Myocyte (in vitro differentiated cells): Measurements from ENCODE around the gene KIAA1614. TPM values are rescaled to one million over a fixed set of nuclear protein-coding genes. Genes with fewer than 3 reads are reported as not detected.
A peak's percentile ranks its signal among the peaks of the same experiment; 100 is the strongest.

Experiments used
- DNase-seq: peaks from one replicate; pipeline ENCODE4 v3.0.0-alpha.2; 2012; ENCODE audit warnings: low read depth
- total RNA-seq: library from RNA; depleted of rRNA; stranded (reverse); fragments of >200 nt; gene quantifications from 2 replicates; pipeline ENCODE4 v1.2.3, GENCODE V29; 2014

KIAA1614 gene
- total RNA-seq, 1 donor from 2014 or later = 6.5 TPM

GRCh38 chr1:180925471-180926051 is 12.9 kb downstream of the KIAA1614 start:
- DNase-seq = peak; percentile 55

GRCh38 chr1:180926164-180926981 is 13.7 kb downstream of the KIAA1614 start:
- DNase-seq = peak; percentile 93

GRCh38 chr1:180927348-180927747 is 14.7 kb downstream of the KIAA1614 start:
- no peak for DNase-seq

DNA sequence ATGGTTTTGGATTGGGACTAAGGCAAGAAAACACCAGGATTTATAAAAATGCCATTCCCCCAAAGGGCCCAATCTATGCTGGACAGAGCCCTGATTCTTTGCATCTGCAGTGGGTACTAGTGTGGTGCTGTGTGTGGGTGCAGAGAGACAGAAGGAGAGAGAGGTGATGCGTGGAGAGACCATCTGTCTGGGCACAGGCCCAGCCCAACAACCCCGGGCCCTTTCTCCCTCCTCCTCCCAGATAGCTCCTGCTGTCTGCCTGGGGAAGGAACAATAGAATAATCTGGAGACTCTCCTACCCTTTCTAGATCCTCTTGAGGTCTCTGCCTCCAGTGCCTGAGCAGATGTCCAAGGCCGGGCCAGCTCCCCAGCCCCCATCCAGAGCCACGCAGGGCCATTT is 15.1 kb downstream of the KIAA1614 start:
- DNase-seq = peak; percentile 66

DNA sequence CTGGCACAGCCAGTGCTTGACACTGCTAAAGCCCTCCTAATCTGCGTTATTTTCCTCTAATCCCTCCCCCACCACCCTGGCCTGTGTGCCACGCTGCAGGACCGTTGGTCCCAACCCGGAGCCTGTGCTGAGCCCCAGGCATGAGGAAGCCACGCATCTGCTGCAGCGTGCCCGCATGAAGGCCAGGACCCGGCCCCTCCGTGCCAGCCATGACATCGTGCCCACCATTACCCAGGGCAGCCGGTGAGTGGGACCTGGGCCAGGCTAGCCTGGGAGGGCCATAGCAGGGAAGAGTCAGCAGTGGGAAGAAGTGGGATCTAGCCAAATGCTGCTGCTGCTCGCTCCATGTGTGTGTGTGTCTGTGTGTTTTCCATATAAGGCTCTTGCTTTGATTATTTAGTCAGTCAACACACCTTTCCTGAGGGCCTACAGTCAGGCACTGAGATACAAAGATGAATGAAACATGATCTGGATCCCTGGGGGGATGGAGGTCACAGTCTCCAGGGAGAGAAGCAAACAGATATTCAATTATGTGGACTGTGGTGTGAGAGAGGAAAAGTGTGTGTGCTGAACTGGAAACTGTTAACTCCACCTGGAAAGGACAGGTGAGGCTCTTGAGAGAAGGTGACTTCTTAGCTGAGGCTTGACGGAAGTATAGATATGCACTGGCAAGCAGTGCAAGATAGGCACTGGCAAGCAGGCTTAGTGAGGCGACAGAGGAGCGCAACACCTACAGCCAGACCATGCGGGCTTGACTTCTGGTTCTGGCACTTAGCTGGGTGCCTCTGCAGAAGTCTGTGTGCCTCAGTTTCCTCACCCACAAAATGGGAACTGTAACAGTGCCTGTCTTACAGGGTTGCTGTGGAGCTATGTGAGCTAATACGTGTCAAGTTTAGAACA is 15.9 kb downstream of the KIAA1614 start:
- no peak for DNase-seq

- no peak for DNase-seq
Measured at GRCh38 chr1:180929389-180929788, 16.7 kb downstream of the KIAA1614 start.

DNA sequence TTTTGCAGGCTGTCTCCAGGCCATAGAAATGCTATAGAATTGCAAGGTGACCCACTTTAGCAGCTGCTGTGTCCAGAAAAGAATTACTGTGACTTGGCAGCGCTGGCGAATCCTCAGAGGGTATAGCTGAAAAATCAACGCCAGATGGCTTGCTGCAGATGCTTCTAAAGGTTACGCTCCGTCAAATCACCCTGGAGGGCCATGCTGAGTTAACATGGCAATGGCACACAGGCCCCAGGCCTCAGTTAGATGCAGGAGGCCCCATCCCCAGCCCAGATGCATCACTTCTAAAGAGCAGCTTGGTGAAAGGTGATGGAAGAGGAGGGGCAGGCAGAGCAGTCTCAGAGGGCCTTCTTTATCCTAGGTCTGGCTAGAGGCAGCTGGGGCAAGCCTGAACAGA is 18.0 kb downstream of the KIAA1614 start:
- DNase-seq = no peak

- DNase-seq = no peak
Measured at GRCh38 chr1:180931529-180931928, 18.8 kb downstream of the KIAA1614 start.

GRCh38 chr1:180932378-180932777 is 19.7 kb downstream of the KIAA1614 start:
- no peak for DNase-seq

DNA sequence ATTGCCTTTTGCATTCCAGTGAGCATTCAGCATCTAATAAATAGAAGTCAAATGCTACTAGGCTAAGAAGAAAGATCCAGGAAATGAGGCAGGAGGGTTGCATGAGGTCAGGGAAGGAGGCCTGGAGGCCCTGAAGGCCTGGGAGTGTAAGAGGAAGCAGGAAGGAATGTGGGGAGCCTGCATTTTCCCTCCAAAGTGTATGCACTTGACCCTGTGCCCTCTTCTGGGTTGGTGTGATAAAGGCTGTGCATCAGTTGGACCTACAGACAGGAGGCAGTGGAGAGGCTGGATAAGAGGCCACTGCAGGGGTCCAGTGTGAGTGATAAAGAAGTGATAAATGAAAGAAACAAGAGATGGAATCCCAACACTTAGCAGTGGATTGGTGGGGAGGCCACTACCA is 20.4 kb downstream of the KIAA1614 start:
- DNase-seq = no peak

- no peak for DNase-seq
Measured at GRCh38 chr1:180934563-180934962, 21.9 kb downstream of the KIAA1614 start.

DNA sequence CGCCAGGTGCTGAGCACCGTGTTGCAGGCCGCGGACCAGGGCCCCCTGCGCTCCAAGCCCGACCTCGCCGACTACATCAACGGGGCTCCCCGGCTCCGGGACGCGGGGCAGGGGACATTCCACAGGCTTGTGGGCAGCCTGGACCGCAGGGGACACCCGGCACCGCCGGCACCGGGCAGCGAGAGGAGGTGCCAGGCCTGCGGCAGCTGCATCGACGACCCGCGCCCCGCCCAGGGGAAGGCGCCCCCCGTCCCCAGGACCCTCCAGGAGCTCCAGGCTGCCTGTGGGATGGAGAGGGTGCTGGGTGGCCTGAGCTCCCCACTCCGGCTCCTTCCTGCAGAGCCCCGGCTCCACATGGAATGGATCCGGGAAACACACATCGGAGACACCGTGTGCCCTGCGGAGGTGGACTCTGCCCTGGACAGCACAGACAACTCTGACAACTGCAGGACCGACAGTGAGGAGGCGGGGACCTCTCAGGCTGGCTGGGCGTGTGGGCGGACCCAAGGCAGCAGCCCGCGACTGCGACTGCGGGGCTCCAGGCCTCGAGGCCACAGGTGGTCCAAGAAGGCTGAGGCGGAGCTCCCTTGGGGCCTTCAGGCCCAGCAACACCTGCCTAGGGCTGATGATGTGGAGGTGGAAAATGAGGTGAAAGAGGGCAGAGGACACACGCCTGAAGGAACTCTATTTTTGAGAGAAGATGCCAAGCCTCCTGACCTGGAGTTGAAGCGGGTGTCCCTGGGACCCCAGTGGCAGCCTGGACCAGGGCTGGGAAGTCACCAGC is 22.8 kb downstream of the KIAA1614 start:
- no peak for DNase-seq

- DNase-seq = no peak
Measured at GRCh38 chr1:180936110-180937011, 23.7 kb downstream of the KIAA1614 start.

- DNase-seq = no peak
Measured at GRCh38 chr1:180937012-180937372, 24.3 kb downstream of the KIAA1614 start.

DNA sequence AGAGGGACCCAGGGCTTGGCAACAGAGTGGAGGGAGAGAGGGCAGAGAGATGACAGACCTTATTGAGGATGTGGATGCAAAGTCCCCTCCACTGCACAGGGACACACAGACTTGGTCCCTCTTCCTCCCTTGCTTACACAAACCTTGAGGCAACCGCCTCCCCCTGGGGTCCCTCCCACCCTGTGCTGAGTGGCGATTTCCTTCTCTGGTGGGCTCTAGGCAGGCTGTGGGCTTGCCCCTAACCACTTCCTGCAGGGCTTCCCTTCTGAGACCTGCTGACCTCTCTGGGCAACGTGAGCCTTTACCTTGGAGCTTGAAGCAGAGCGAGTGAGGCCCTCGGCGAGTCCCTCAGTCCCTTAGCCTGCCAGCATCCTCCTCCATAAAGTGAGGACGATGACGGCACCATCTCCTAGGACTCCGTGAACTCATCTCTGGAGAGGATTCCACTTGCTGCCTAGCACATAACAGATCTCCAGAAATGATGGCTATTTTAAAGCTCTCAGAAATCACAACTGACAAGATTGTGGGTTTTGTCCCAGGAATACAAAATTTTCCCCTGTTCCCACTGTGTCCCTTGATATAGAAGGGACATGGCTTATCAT is 25.0 kb downstream of the KIAA1614 start:
- no peak for DNase-seq

- no peak for DNase-seq
Measured at GRCh38 chr1:180939073-180939710, 26.5 kb downstream of the KIAA1614 start.

DNA sequence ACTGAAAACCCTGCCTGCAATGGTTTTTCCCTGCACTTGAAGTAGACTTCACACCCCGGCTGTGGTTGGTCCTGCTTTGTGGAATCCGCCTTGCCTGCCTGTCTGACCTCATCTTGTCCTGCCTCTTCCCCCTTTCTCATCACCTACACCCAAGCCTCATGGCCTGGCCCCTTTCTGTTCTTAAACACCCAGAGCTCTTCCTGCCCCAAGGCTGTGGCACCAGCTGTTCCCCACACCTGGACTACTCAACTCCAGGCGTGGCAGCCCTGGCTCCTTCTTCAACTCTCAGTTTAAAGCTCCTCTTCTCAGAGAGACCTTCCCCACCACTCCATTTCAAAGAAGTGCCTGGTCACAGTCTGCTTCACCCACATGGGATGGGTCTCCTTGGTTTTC is 27.0 kb downstream of the KIAA1614 start:
- DNase-seq = no peak

DNA sequence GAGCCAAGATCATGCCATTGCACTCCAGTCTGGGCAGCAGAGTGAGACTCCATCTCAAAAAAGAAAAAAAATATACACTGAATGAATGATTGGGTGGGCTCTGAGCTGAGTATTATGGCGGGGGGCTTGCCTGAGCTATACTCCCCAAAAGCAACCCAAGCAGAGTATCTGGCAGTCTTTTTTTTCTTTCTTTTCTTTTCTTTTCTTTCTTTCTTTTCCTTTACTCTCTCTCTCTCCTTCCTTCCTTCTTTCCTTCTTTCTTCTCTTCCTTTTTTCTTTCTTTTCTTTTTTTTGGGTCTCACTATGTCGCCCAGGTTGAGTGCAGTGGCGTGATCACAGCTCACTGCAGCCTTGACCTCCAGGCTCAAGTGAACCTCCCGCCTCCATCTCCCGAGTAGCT is 27.7 kb downstream of the KIAA1614 start:
- DNase-seq = no peak
